ENCODE measurements around the gene MOCS2. TPM values are rescaled to one million over a fixed set of nuclear protein-coding genes. Genes with fewer than 3 reads are reported as not detected.

MOCS2 gene
- polyA plus RNA-seq, 4 donors = 43.0 to 114 (median 65.9) TPM

- peak overlapping the region; percentile 64 to 80 (median 76) for H3K4me3 ChIP-seq (ENCODE audit: low read depth in 1 of 3, low read length in 3 of 3)
- H3K36me3 ChIP-seq (ENCODE audit: control insufficient read depth in 3 of 3, insufficient read depth in 2 of 3, low read depth in 1 of 3, low read length in 3 of 3) = peaks cover 0 to 3% (median 0%) of the 10 kb centered on the region in 3 donors
- H3K27me3 ChIP-seq (ENCODE audit: control insufficient read depth in 3 of 3, insufficient read depth in 3 of 3, low read length in 3 of 3) = no peaks in the 10 kb centered on the region
- no peak for DNase-seq
- H3K27ac ChIP-seq (ENCODE audit: low read depth in 1 of 3, low read length in 2 of 3) = peak overlapping the region; percentile 24 to 90 (median 62)
- H3K4me1 ChIP-seq (ENCODE audit: control insufficient read depth in 3 of 3, insufficient read depth in 2 of 3, low read depth in 1 of 3, low read length in 2 of 3) = peaks cover 0 to 2% (median 1%) of the 10 kb centered on the region in 3 donors
- H3K9me3 ChIP-seq (ENCODE audit: control insufficient read depth in 2 of 2, insufficient read depth in 1 of 2, low read depth in 1 of 2, low read length in 1 of 2) = no peaks in the 10 kb centered on the region
- FAIRE-seq = no peak
- 1 to 19% (median 9%) methylated on average over 6 of the region's 6 CpGs for WGBS, 3 donors
Observed at GRCh38 chr5:53110156-53110555, 599 bp upstream of the MOCS2 start.

GRCh38 chr5:53109056-53109442 lies 508 bp downstream of the MOCS2 start:
- Histone ChIP-seq H3K27me3 (ENCODE audit: control insufficient read depth in 3 of 3, insufficient read depth in 3 of 3, low read length in 3 of 3) (no peaks in the 10 kb centered on the region), H3K27ac (ENCODE audit: low read depth in 1 of 3, low read length in 2 of 3) (peak overlapping the region; percentile 62 to 85 (median 66)), H3K4me1 (ENCODE audit: control insufficient read depth in 3 of 3, insufficient read depth in 2 of 3, low read depth in 1 of 3, low read length in 2 of 3) (peaks cover 0 to 3% (median 2%) of the 10 kb centered on the region in 3 donors), H3K4me3 (ENCODE audit: low read depth in 1 of 3, low read length in 3 of 3) (peak overlapping the region; percentile 64 to 80 (median 76)), H3K9me3 (ENCODE audit: control insufficient read depth in 2 of 2, insufficient read depth in 1 of 2, low read depth in 1 of 2, low read length in 1 of 2) (no peaks in the 10 kb centered on the region), H3K36me3 (ENCODE audit: control insufficient read depth in 3 of 3, insufficient read depth in 2 of 3, low read depth in 1 of 3, low read length in 3 of 3) (peaks cover 0 to 2% (median 1%) of the 10 kb centered on the region in 3 donors)
- peak in 1 of 2 donors; percentile 37 for DNase-seq
- FAIRE-seq = no peak
- WGBS, 3 donors = 0 to 2% (median 1%) methylated on average over 11 of the region's 11 CpGs

DNA sequence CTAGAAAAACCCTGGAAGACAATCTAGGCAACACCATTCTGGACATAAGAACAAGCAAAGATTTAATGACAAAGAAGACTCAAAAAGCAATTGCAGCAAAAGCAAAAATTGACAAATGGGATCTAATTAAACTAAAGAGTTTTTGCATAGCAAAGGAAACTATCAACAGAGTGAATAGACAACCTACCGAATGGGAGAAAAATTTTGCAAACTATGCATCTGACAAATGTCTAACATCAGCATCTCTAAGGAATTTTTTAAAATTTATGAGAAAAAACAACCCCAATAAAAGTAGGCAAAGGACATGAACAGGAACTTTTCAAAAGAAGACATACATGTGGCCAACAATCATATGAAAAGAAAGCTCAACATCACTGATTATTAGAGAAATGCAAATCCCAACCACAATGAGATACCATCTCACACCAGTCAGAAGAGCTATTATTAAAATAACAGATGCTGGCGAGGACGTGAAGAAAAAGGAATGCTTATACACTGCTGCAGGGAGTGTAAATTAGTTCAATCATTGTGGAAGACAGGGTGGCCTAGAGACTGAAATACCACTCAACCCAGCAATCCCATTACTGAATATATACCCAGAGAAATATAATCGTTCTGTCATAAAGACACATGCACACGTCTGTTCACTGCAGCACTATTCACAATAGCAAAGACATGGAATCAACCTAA lies 3.8 kb downstream of the MOCS2 start:
- Histone ChIP-seq H3K36me3 (ENCODE audit: control insufficient read depth in 3 of 3, insufficient read depth in 2 of 3, low read depth in 1 of 3, low read length in 3 of 3) (peaks cover 3 to 5% (median 3%) of the 10 kb centered on the region in 3 donors), H3K27ac (ENCODE audit: low read depth in 1 of 3, low read length in 2 of 3) (no peak overlapping the region), H3K4me1 (ENCODE audit: control insufficient read depth in 3 of 3, insufficient read depth in 2 of 3, low read depth in 1 of 3, low read length in 2 of 3) (peaks cover 0 to 3% (median 2%) of the 10 kb centered on the region in 3 donors), H3K4me3 (ENCODE audit: low read depth in 1 of 3, low read length in 3 of 3) (no peak overlapping the region), H3K9me3 (ENCODE audit: control insufficient read depth in 2 of 2, insufficient read depth in 1 of 2, low read depth in 1 of 2, low read length in 1 of 2) (no peaks in the 10 kb centered on the region), H3K27me3 (ENCODE audit: control insufficient read depth in 3 of 3, insufficient read depth in 3 of 3, low read length in 3 of 3) (no peaks in the 10 kb centered on the region)
- DNase-seq = no peak
- no peak for FAIRE-seq
- 86 to 94% (median 92%) methylated on average over 5 of the region's 5 CpGs for WGBS, 3 donors

DNA sequence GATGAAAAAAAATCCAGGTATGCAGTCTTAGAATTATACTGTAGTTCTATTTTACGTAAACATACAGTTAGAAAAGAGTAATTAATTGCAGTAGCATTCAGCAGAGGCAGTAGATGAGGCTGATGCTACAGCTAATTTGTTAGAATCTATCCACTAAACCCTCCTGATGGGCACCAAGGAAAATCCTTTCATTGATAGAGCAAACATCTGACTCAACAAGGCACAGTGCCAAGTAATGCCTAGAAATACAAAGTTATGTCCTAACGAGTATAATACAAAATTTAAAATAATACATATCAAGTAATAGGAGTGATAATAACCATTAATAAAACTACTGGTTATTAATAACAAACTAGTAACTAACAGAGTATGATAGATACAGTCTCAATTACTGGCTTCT lies 9.0 kb downstream of the MOCS2 start:
- Histone ChIP-seq H3K27ac (ENCODE audit: low read depth in 1 of 3, low read length in 2 of 3) (no peak overlapping the region), H3K36me3 (ENCODE audit: control insufficient read depth in 3 of 3, insufficient read depth in 2 of 3, low read depth in 1 of 3, low read length in 3 of 3) (peaks cover 11 to 12% (median 11%) of the 10 kb centered on the region in 3 donors), H3K4me3 (ENCODE audit: low read depth in 1 of 3, low read length in 3 of 3) (no peak overlapping the region), H3K4me1 (ENCODE audit: control insufficient read depth in 3 of 3, insufficient read depth in 2 of 3, low read depth in 1 of 3, low read length in 2 of 3) (peaks cover 0 to 3% (median 0%) of the 10 kb centered on the region in 3 donors), H3K27me3 (ENCODE audit: control insufficient read depth in 3 of 3, insufficient read depth in 3 of 3, low read length in 3 of 3) (no peaks in the 10 kb centered on the region), H3K9me3 (ENCODE audit: control insufficient read depth in 2 of 2, insufficient read depth in 1 of 2, low read depth in 1 of 2, low read length in 1 of 2) (no peaks in the 10 kb centered on the region)
- WGBS, 3 donors = 71 to 74% (median 72%) methylated on average over 2 of the region's 2 CpGs
- DNase-seq (no peak), FAIRE-seq (no peak)

DNA sequence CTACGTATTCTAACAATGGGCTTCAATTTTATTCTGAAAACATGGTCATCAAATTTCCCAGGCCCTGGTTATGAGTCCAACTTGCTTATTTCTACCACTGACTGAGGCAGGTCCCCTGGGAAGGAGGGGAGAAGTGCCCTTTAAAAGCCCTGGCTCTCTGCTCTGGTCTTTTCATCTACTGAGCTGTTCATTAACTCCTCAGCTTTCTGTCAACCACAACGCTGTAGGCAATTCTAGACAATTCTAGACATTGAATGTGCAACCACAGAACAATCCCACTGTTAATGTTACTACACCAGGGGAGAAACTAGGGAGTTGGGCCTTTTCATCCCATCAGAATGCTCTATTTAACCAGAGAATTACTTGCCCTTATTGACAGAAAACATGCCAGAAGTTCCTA lies 10.0 kb downstream of the MOCS2 start:
- DNase-seq = no peak
- 60 to 73% (median 71%) methylated on average over 2 of the region's 2 CpGs for WGBS, 3 donors
- no peaks in the 10 kb centered on the region for H3K9me3 ChIP-seq (ENCODE audit: control insufficient read depth in 2 of 2, insufficient read depth in 1 of 2, low read depth in 1 of 2, low read length in 1 of 2)
- no peaks in the 10 kb centered on the region for H3K4me1 ChIP-seq (ENCODE audit: control insufficient read depth in 3 of 3, insufficient read depth in 2 of 3, low read depth in 1 of 3, low read length in 2 of 3)
- H3K4me3 ChIP-seq (ENCODE audit: low read depth in 1 of 3, low read length in 3 of 3) = no peak overlapping the region
- H3K27me3 ChIP-seq (ENCODE audit: control insufficient read depth in 3 of 3, insufficient read depth in 3 of 3, low read length in 3 of 3) = no peaks in the 10 kb centered on the region
- no peak for FAIRE-seq
- H3K36me3 ChIP-seq (ENCODE audit: control insufficient read depth in 3 of 3, insufficient read depth in 2 of 3, low read depth in 1 of 3, low read length in 3 of 3) = peaks cover 11 to 16% (median 13%) of the 10 kb centered on the region in 3 donors
- H3K27ac ChIP-seq (ENCODE audit: low read depth in 1 of 3, low read length in 2 of 3) = no peak overlapping the region

- Histone ChIP-seq H3K27me3 (ENCODE audit: control insufficient read depth in 3 of 3, insufficient read depth in 3 of 3, low read length in 3 of 3) (no peaks in the 10 kb centered on the region), H3K27ac (ENCODE audit: low read depth in 1 of 3, low read length in 2 of 3) (no peak overlapping the region), H3K9me3 (ENCODE audit: control insufficient read depth in 2 of 2, insufficient read depth in 1 of 2, low read depth in 1 of 2, low read length in 1 of 2) (no peaks in the 10 kb centered on the region), H3K4me3 (ENCODE audit: low read depth in 1 of 3, low read length in 3 of 3) (no peak overlapping the region), H3K4me1 (ENCODE audit: control insufficient read depth in 3 of 3, insufficient read depth in 2 of 3, low read depth in 1 of 3, low read length in 2 of 3) (no peaks in the 10 kb centered on the region), H3K36me3 (ENCODE audit: control insufficient read depth in 3 of 3, insufficient read depth in 2 of 3, low read depth in 1 of 3, low read length in 3 of 3) (peaks cover 8 to 13% (median 8%) of the 10 kb centered on the region in 3 donors)
- peak; percentile 69 to 70 for DNase-seq
- FAIRE-seq = no peak
- 19 to 20% (median 20%) methylated on average over 3 of the region's 3 CpGs for WGBS, 3 donors
Observed at GRCh38 chr5:53095931-53096525, 13.5 kb downstream of the MOCS2 start.

GRCh38 chr5:53095217-53095616 lies 14.3 kb downstream of the MOCS2 start:
- no peaks in the 10 kb centered on the region for H3K9me3 ChIP-seq (ENCODE audit: control insufficient read depth in 2 of 2, insufficient read depth in 1 of 2, low read depth in 1 of 2, low read length in 1 of 2)
- DNase-seq (no peak), FAIRE-seq (no peak)
- H3K4me3 ChIP-seq (ENCODE audit: low read depth in 1 of 3, low read length in 3 of 3) = no peak overlapping the region
- no peak overlapping the region for H3K27ac ChIP-seq (ENCODE audit: low read depth in 1 of 3, low read length in 2 of 3)
- no peaks in the 10 kb centered on the region for H3K27me3 ChIP-seq (ENCODE audit: control insufficient read depth in 3 of 3, insufficient read depth in 3 of 3, low read length in 3 of 3)
- 87 to 93% (median 88%) methylated on average over 7 of the region's 7 CpGs for WGBS, 3 donors
- H3K36me3 ChIP-seq (ENCODE audit: control insufficient read depth in 3 of 3, insufficient read depth in 2 of 3, low read depth in 1 of 3, low read length in 3 of 3) = peaks cover 8 to 16% (median 8%) of the 10 kb centered on the region in 3 donors
- no peaks in the 10 kb centered on the region for H3K4me1 ChIP-seq (ENCODE audit: control insufficient read depth in 3 of 3, insufficient read depth in 2 of 3, low read depth in 1 of 3, low read length in 2 of 3)

GRCh38 chr5:53092242-53092641 lies 17.3 kb downstream of the MOCS2 start:
- H3K27ac ChIP-seq (ENCODE audit: low read depth in 1 of 3, low read length in 2 of 3) = no peak overlapping the region
- no peaks in the 10 kb centered on the region for H3K4me1 ChIP-seq (ENCODE audit: control insufficient read depth in 3 of 3, insufficient read depth in 2 of 3, low read depth in 1 of 3, low read length in 2 of 3)
- H3K27me3 ChIP-seq (ENCODE audit: control insufficient read depth in 3 of 3, insufficient read depth in 3 of 3, low read length in 3 of 3) = no peaks in the 10 kb centered on the region
- DNase-seq (no peak), FAIRE-seq (no peak)
- peaks cover 0 to 19% (median 6%) of the 10 kb centered on the region in 3 donors for H3K36me3 ChIP-seq (ENCODE audit: control insufficient read depth in 3 of 3, insufficient read depth in 2 of 3, low read depth in 1 of 3, low read length in 3 of 3)
- no peaks in the 10 kb centered on the region for H3K9me3 ChIP-seq (ENCODE audit: control insufficient read depth in 2 of 2, insufficient read depth in 1 of 2, low read depth in 1 of 2, low read length in 1 of 2)
- no peak overlapping the region for H3K4me3 ChIP-seq (ENCODE audit: low read depth in 1 of 3, low read length in 3 of 3)
- 49 to 68% (median 56%) methylated on average over 2 of the region's 2 CpGs for WGBS, 3 donors

Data from small intestine (tissue), 7 donors.